HT1080 (cell line): ENCODE measurements around the gene ADORA1. TPM values are rescaled to one million over a fixed set of nuclear protein-coding genes. Genes with fewer than 3 reads are reported as not detected.

Experiments
- DNase-seq: peaks from one replicate; pipeline ENCODE4 v3.0.0-alpha.2; 2015; ENCODE audit warnings: low read depth
- total RNA-seq: library from RNA; depleted of rRNA; stranded (reverse); fragments of >200 nt; shearing (Covaris generic); gene quantifications from 2 replicates; pipeline ENCODE4 v1.2.3, GENCODE V29; 2014

ADORA1 gene
- total RNA-seq, 1 experiment from 2014 or later, result 3.8 TPM

- DNase-seq, result no peak
Observed at GRCh38 chr1:203156280-203156679, 28.8 kb downstream of the ADORA1 start.

DNA sequence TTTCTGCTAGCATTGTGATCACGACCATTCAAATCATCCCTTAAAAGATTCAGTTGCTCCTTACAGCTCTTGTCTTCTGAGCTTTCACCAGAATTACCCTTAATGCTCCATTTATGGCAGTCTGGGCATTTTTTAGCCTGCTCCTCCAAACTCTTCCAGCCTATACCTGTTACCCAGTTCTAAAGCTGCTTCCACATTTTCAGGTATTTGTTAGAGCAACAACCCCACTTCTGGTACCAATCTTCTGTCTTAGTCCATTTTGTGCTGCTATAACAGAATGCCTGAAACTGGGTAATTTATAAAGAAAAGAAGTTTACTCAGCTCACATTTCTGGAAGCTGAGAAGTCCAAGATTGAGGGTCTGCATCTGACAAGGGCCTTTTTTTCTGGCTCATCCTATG, 30.9 kb downstream of the ADORA1 start:
- no peak for DNase-seq

DNA sequence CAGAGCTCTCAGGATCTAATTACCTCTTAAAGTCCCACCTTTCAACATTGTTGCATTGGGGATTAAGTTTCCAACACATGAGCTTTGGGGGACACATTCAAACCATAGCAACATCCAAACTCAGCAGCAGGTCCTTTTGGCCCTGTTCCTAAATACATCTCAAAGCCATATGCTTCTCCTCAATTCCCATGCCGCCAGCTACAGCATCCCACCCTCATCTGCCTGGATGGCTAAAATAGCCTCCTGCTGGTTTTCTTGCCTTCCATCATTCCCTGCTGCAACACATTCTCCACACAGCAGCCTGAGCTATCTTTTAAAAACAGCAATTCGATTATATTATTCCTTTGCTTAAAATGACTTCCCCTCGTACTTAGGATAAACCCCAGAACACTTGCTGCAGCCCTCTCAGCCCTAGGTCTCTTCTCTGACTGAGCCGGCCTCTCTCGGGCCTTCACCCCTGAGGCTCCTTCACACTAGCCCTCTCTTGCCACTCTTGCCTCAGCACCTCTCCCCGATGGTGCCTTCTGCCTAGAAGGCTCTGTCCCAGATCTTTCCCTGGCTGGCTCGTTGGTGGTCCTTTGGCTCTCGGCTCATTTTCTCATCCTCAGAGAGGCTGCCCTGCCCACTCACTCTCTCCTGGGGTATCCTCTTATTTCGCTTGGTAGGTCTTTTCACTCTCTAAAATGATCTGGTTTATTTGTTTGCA, 31.6 kb downstream of the ADORA1 start:
- DNase-seq, result no peak

DNA sequence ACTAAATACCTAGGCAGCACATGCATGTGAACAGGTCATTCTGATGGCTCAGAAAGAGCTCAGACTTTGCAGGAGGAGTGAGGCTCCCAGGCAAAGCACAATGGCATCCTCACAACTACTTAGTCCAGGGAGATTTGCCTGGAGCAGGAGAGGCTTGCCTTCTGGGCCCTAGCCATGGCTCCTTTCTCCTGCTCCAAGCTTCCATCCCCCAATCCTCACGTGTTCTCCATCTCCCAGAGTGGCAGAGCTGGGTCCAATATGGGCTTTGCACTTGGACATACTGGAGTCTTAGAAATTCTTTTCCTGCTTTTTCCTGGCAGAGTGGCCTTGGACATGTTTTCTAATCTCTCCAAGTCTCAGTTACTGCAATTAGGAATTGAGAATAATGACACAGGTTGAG, 32.3 kb downstream of the ADORA1 start:
- DNase-seq, result no peak

DNA sequence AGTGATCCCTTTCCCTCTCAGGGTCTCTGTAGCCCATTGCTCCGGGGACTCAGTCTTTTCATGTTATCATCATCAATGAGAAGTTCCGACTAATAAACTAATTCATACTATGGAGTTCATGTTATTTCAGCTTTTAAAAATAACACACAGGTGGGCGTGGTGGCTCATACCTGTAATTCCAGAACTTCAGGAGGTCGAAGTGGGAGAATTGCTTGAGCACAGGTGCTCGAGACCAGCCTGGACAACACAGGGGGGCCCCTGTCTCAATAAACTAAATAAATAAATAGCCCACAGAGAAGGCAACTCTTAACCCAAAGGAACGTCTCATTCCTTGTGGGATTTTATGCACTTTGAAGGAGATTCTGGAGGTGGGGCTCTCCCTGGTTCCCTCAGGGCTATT, 33.6 kb downstream of the ADORA1 start:
- no peak for DNase-seq

- no peak for DNase-seq
Observed at GRCh38 chr1:203161703-203162102, 34.2 kb downstream of the ADORA1 start.

GRCh38 chr1:203162403-203162802, 34.9 kb downstream of the ADORA1 start:
- DNase-seq, result no peak

GRCh38 chr1:203163891-203164635, 36.5 kb downstream of the ADORA1 start:
- DNase-seq, result no peak

DNA sequence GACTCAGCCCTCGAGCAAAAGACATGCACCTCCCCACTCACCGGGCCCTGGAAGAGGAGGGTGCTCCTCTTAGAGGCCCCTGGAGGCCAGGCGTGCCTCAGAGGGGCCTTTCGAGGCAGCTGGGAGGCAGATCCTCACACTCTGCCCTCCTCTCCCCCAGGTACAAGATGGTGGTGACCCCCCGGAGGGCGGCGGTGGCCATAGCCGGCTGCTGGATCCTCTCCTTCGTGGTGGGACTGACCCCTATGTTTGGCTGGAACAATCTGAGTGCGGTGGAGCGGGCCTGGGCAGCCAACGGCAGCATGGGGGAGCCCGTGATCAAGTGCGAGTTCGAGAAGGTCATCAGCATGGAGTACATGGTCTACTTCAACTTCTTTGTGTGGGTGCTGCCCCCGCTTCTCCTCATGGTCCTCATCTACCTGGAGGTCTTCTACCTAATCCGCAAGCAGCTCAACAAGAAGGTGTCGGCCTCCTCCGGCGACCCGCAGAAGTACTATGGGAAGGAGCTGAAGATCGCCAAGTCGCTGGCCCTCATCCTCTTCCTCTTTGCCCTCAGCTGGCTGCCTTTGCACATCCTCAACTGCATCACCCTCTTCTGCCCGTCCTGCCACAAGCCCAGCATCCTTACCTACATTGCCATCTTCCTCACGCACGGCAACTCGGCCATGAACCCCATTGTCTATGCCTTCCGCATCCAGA, 37.7 kb downstream of the ADORA1 start:
- no peak for DNase-seq

DNA sequence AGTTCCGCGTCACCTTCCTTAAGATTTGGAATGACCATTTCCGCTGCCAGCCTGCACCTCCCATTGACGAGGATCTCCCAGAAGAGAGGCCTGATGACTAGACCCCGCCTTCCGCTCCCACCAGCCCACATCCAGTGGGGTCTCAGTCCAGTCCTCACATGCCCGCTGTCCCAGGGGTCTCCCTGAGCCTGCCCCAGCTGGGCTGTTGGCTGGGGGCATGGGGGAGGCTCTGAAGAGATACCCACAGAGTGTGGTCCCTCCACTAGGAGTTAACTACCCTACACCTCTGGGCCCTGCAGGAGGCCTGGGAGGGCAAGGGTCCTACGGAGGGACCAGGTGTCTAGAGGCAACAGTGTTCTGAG, 38.3 kb downstream of the ADORA1 start:
- no peak for DNase-seq

GRCh38 chr1:203166192-203166940, 38.8 kb downstream of the ADORA1 start:
- DNase-seq, result peak; percentile 30

- DNase-seq, result peak; percentile 23
Observed at GRCh38 chr1:203167026-203167912, 39.7 kb downstream of the ADORA1 start.

DNA sequence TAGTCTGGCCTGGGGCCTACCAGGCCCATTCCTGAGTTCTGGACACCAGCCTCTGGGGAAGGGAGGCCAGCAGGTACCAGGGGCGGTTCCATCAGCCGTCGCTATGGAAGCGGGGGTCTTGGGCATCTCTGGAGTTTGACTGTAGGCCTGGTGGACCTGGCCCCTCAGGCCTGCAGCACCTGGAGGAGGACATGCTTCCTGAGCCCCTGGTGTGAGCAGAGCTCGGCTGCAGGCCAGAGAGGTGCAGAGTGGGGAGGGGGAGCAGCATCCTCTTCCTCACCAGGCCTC, 40.3 kb downstream of the ADORA1 start:
- DNase-seq, result no peak

- no peak for DNase-seq
Observed at GRCh38 chr1:203168256-203168786, 40.8 kb downstream of the ADORA1 start.

GRCh38 chr1:203168991-203169390, 41.5 kb downstream of the ADORA1 start:
- no peak for DNase-seq

DNA sequence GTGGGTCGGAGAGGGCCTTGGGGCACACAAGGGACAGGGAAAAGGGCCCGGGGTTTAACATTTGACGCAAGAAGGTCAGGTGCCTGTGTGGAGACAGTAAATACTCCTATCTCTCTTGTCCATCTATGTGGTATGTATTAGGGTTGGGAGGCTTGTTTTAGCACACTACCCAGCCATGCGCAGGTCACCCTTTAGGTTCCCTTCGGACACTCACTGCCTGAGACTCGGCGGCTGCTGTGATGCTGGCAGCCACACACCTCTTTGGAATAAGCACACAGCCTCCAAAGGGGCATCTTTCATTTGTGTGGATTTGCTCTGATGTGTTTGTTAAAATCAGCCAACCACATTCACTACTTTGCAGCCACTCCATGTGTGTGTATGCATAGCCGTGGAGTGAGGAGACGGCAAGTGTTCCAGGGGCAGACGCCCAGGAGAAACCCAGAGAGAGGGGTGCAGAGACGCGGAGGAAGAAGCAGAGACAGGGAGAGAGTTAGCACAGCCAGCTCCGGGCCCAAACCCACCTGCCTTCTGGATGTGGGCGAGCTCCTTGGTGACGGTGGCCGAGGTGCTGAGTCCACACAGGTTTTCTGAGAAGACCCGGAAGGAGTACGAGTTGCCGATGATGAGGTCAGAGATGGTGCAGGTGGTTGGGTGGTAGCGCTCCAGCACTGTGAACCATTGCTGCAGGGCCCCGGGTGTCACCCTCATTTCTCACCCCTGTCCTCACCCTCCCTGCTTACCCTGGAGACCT, 42.4 kb downstream of the ADORA1 start:
- DNase-seq, result no peak

DNA sequence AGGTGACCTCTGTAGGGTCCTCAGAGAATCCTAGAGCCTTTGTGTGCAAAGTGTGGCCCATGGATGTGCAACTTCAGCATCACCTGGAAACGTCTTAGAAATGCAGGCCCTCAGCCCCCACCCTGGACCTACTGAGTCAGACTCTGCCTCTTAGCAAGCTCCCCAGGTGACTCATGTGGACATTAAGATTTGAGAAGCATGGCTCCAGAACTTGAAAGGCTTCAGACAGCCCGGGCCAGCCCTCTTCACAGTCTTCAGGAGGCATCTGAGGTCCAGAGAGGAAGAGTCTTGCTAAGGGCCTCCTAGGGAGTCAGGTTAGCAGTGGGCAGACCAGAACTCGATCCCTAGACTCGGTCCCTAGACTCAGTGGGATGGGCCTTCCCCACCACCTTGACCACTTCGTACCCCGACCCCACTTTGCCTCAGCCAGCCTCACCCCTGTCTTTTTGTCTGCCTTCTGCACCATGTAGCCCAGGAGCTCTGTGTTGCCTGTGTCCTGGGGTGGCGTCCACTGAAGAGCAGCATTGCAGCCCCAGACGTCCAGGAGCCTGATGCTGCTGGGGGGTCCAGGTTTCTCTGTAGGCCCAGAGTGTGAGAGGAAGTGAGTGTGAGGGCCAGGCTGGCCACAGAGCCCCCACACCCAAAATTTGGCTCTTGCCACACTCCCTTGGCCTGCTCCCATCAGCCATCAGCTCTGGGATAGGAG, 43.3 kb downstream of the ADORA1 start:
- DNase-seq, result peak; percentile 21

DNA sequence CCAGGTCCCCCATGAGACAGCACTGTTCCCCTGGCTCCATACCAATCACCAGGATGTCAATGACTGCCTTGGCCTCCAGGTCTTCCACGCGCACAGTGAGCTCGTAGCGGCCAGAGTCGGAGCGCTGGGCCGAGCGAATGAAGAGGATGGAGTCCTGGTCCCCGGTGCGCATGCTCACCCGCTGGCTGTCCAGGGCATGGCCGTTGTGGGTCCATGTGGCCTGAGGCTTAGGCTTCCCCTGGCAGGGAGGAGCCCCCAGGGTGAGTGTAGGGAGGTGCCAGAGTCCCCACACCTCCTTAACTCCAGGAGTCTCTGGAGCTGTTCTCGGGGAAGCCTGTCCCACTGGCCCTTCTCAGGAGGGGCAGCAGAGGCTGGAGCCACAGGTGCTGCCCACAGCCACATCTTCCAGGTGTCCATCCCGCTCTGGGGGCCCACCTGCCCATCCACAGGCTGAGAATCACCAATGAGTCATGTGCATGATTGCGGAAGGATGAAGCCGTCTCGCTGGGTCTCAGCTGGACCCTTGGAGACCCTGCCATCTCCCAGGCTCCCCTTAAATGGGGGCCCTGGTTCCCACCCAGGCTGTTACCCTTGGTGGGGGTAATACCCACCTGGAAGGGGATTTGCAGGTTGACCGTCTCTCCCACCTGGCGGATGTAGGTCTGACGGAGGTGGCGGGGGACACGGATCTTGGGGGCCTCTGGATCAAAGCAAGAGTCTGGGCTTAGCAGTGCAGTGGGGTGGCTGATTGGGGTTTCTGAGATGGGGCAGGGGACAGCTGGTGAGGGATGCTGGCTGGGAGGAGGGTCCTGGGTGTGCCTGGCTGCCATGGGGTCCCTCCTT, 44.0 kb downstream of the ADORA1 start:
- DNase-seq, result no peak
